ENCODE results near the gene CLEC7A. TPM values are rescaled to one million over a fixed set of nuclear protein-coding genes. Genes with fewer than 3 reads are reported as not detected.

CLEC7A gene
- total RNA-seq (2014; rRNA removed; shearing (Covaris generic)), result not detected in 2 replicates

DNA sequence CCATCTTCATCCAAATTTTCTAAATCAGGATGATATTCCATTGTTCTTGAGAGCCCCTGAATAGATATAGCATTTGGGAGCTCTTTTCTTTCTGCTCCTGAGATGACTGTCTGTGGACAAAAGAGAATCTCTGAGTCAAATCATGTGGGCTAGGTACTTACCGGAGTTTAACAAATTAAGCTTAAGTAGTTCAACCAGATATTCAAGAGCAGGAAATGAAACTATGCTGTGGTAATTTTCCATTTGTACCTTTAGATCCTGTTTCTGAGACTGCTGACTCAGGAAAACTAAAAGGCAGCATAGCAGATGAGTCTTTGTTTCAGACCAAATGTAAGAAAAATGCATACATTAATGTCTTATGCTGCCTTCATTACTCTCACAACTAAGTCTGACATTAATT is at the start of gene CLEC7A:
TSS of gene CLEC7A (minus strand) at position 158 of the 400 bp plus-strand sequence. CDS start at position 41, 117 bp downstream.
- Histone ChIP-seq H3K4me1 (replicated peaks) (no peaks in the 10 kb centered on the region), H3K27me3 (replicated peaks) (peaks cover 10% of the 10 kb centered on the region), H3K9me3 (replicated peaks) (no peaks in the 10 kb centered on the region), H3K36me3 (no peaks in the 10 kb centered on the region), H3K4me3 (no peak within 1 kb of the TSS), H3K27ac (no peak within 1 kb of the TSS)
- no peak for DNase-seq (ENCODE audit: low read depth in 1 of 2, low spot score in 2 of 2)

DNA sequence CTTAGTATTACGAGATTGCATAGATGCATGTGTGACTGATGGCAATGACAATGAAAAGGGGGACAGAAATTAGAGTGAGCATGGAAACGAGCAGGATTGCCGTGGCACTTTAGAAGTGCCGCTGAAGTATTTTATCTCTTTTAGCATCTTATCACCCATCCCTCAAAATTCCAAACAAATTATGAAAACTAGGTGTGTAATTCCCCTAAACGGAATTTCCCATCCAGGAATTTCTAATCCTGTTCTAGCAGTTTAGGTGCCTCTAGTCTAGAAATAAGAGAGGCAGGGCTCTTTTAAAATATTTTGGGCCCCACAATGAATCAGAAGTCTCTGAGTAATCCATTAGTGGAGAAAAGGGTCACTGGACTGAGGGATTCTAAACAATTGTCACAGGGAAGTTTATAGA is 49.8 kb upstream of the CLEC7A start:
- Histone ChIP-seq H3K4me3 (no peak overlapping the region), H3K4me1 (replicated peaks) (peaks cover 50% of the 10 kb centered on the region), H3K36me3 (no peaks in the 10 kb centered on the region), H3K9me3 (replicated peaks) (no peaks in the 10 kb centered on the region), H3K27me3 (replicated peaks) (no peaks in the 10 kb centered on the region), H3K27ac (peak overlapping the region; percentile 33)
- DNase-seq (ENCODE audit: low read depth in 1 of 2, low spot score in 2 of 2), result peak in 1 of 2 experiments; percentile 42

DNA sequence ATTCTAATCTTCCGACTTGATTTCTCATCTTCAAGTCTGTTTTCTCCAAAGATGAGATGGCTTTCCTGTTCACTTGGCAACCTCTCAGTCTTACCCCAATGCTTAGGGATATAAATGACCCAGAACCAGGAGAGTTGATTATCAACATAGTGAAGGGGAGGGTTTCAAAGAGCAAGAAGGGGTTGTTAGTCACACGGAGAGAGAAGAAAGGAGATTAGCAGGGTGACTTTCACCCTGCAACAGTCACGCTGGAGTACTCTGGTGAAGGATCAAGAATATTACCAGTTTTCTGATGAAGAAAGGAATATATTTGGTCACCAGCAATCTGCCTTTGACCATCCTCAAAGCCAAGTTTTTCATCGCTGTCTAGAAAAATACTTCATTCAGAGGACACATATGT is 48.8 kb upstream of the CLEC7A start, which contains the start of gene TMEM52B:
TSS of gene TMEM52B (plus strand) at position 212 of the 400 bp plus-strand sequence. CDS start 543 bp downstream, outside the sequence.
- H3K9me3 ChIP-seq (replicated peaks), result no peaks in the 10 kb centered on the region
- H3K36me3 ChIP-seq, result no peaks in the 10 kb centered on the region
- H3K4me3 ChIP-seq, result no peak within 1 kb of the TSS
- peaks cover 41% of the 10 kb centered on the region for H3K4me1 ChIP-seq (replicated peaks)
- H3K27me3 ChIP-seq (replicated peaks), result no peaks in the 10 kb centered on the region
- DNase-seq (ENCODE audit: low read depth in 1 of 2, low spot score in 2 of 2), result no peak
- H3K27ac ChIP-seq, result peak within 1 kb of the TSS; percentile 33

DNA sequence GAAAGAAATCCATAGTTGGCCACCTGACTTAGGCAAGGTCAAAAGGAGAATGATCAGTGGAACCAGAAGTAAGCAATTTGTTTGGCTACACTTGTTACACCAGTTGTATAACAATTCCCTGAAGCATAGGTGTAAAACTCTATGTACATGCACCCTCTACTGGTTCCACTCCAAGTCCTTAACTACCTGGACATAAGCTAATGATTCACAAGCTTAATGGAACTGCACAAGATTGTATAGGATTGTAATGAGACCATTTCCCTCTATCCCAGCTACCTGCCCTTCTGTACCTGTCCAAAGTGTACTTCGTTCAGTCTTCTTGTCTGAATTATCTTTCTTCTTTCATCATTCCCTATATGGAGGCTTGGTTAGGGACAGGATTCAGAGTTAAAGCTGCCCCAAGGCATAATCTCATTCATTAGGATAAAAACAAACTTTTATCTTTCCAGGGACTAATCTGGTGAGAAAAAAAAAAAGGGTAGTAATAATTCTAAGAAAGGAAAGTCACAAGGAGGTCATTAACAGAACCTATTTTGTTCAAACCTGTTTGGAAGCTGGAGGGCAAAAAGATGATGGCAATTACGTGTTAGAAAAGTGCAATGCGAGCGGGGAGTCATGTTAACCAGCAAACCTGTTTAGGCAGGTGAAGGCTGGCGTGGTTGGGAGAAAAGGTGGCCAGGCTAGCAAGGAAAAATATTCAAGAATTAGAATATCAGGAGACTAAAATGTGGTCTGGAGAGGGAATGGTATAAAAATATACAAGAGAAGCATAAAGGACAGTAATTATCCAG is 46.0 kb upstream of the CLEC7A start:
- Histone ChIP-seq H3K27ac (no peak overlapping the region), H3K9me3 (replicated peaks) (no peaks in the 10 kb centered on the region), H3K4me3 (no peak overlapping the region), H3K27me3 (replicated peaks) (no peaks in the 10 kb centered on the region), H3K36me3 (no peaks in the 10 kb centered on the region), H3K4me1 (replicated peaks) (peaks cover 32% of the 10 kb centered on the region)
- no peak for DNase-seq (ENCODE audit: low read depth in 1 of 2, low spot score in 2 of 2)

DNA sequence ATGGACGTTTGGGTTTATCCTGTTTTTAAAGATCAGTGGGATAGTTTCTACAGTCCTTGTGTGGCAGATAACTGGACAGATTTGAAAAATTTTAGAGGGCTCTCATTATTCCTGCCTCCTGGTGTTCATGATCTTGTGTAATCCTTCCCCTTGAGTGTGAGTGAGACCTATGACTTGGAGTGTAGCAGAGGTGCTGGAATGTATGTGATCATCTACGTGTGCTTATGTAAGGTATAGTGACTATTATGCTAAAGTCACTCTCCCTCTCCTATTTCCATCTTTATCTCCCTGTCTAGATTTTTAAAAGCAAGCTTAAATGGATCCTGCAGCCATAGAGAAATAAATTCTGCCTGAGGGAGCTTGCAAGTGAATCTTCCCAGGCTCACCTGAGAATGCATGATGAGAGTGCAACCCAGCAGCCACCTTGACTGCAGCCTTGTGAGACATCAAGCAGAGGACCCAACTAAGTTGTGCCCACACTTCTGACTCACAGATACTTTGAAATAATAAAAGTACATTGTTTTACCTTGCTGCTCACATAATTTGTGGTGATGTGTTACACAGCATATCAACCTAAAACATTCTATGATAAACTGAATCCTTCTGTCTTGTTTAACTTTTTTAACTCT is 45.1 kb upstream of the CLEC7A start:
- Histone ChIP-seq H3K4me3 (no peak overlapping the region), H3K27me3 (replicated peaks) (no peaks in the 10 kb centered on the region), H3K9me3 (replicated peaks) (no peaks in the 10 kb centered on the region), H3K27ac (no peak overlapping the region), H3K4me1 (replicated peaks) (peaks cover 32% of the 10 kb centered on the region), H3K36me3 (no peaks in the 10 kb centered on the region)
- no peak for DNase-seq (ENCODE audit: low read depth in 1 of 2, low spot score in 2 of 2)

DNA sequence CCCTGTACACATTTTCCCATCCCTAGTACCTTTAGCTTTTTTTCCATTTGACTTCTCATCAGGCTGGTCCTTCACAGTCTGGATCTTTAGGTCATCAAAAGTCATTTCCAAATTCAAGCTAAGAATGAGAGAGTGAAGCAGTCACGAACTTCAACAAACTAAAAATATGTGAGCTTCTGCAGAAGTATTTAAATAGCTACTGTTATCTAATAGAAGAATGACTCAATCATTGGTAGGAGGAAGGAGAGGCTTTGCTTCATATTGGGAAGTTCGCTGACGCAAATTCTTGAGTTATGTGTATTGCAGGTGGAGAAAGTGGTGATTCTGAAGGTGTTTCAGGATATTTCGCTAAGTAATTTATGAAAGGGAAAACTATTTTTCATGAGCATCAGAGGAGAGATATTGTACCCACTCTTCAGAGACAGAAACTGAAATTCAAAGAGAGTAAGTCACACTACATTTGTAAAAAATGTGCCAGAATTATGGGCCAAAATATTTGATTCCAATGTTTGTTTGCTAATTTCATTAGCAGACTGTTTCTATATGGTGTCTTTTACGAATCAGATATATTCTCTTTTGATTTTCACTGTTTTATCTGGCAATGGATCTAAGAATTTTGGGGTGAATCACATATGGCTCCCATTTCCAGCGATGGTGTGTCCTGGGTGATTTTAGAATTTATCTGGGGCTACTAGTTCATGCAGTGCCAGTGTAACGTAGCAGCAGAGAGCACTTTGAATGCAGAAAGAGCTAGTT is 42.2 kb upstream of the CLEC7A start, which contains the start of gene OLR1:
TSS of gene OLR1 (minus strand) at position 160 of the 756 bp plus-strand sequence. CDS start at position 105, 55 bp downstream.
- no peak for DNase-seq (ENCODE audit: low read depth in 1 of 2, low spot score in 2 of 2)

DNA sequence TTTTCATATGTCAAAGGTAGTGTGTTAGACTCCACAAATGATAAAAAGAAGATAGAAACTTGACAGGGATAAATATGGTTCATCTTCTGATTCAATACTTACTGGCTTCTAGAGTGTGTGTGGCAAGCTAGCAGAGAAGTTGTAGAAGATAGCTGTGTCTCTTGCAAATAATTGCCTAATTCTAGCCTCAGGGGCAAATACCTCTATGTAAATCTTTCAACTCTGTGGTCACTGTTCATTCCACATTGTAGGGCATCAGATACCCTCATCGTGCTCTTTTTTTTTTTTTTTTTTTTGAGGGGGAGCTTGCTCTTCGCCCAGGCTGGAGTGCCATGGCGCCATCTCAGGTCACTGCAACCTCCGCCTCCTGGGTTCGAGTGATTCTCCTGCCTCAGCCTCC is 40.2 kb upstream of the CLEC7A start:
- H3K9me3 ChIP-seq (replicated peaks), result no peaks in the 10 kb centered on the region
- no peaks in the 10 kb centered on the region for H3K27me3 ChIP-seq (replicated peaks)
- no peak overlapping the region for H3K4me3 ChIP-seq
- H3K36me3 ChIP-seq, result 0 out of 2 replicates have a peak, but pooled peaks cover 2% of the 10 kb centered on the region
- DNase-seq (ENCODE audit: low read depth in 1 of 2, low spot score in 2 of 2), result peak in 1 of 2 experiments; percentile 41
- peaks cover 49% of the 10 kb centered on the region for H3K4me1 ChIP-seq (replicated peaks)
- H3K27ac ChIP-seq, result peak overlapping the region; percentile 75

More for the DNA sequence above, 42.2 kb upstream of the CLEC7A start, which contains the start of gene OLR1:
- Histone ChIP-seq H3K4me1 (replicated peaks) (peaks cover 41% of the 10 kb centered on the region), H3K36me3 (no peaks in the 10 kb centered on the region), H3K4me3 (no peak within 1 kb of the TSS), H3K27me3 (replicated peaks) (no peaks in the 10 kb centered on the region), H3K9me3 (replicated peaks) (no peaks in the 10 kb centered on the region), H3K27ac (no peak within 1 kb of the TSS)

DNA sequence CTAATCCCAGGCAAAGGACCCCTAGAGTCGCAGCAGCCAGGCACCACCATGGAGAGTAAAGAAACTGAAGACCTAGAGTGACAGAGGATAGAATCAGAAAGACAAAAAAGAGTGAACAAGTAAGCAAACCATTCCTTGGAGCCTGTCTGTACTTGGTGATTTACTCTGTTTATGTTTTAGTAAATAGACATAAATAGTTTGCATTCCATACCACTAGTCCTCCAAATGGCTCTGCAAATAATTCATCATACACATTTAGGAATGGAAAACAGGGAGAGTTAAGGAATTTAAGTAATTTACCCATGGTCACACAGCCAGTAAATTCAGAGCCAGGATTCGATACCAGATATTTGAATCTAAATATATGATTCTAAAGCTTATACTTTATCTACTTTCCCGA is 39.1 kb upstream of the CLEC7A start:
- 0 out of 2 replicates have a peak, but pooled peaks cover 2% of the 10 kb centered on the region for H3K36me3 ChIP-seq
- no peaks in the 10 kb centered on the region for H3K27me3 ChIP-seq (replicated peaks)
- DNase-seq (ENCODE audit: low read depth in 1 of 2, low spot score in 2 of 2), result peak in 1 of 2 experiments; percentile 77
- H3K27ac ChIP-seq, result peak overlapping the region; percentile 75
- peaks cover 53% of the 10 kb centered on the region for H3K4me1 ChIP-seq (replicated peaks)
- H3K9me3 ChIP-seq (replicated peaks), result no peaks in the 10 kb centered on the region
- H3K4me3 ChIP-seq, result peak overlapping the region; percentile 16

DNA sequence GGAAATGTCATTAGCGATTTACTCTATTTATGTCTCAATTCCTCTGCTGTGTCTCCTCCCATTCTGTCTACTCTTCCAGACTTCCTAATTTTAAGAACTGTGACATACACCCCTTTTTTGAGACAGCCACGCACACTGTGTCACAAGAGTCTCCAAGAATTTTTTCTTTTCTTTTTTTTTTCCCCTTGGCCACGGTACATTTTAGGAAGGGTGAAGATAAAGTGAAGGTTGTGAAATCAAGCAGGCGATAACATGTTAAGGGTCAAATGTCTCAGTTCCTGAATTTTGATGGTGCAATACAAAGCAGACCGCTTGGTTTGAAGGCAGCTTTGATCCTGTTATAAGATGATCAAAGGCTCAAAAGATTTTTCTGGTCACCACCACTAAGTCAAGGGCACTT is 37.6 kb upstream of the CLEC7A start:
- no peak overlapping the region for H3K4me3 ChIP-seq
- H3K36me3 ChIP-seq, result 0 out of 2 replicates have a peak, but pooled peaks cover 2% of the 10 kb centered on the region
- no peaks in the 10 kb centered on the region for H3K9me3 ChIP-seq (replicated peaks)
- peaks cover 53% of the 10 kb centered on the region for H3K4me1 ChIP-seq (replicated peaks)
- DNase-seq (ENCODE audit: low read depth in 1 of 2, low spot score in 2 of 2), result no peak
- no peaks in the 10 kb centered on the region for H3K27me3 ChIP-seq (replicated peaks)
- H3K27ac ChIP-seq, result peak overlapping the region; percentile 75

DNA sequence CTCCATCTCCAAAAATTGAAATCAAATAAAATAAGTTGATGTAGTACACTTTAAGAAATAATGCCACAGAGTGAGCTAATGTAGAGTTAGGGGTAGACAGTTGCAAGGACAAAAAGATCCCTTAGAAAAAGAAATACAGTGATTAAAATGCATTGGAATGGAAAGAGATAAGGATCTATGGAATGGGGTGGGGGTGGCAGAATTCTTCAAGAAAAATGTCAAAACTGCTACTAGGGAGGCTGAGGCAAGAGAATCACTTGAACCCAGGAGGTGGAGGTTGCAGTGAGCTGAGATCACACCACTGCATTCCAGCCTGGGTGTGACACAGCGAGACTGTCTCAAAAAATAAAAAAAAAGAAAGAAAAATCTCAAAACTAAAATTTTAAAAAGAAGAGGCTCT is 35.4 kb upstream of the CLEC7A start:
- Histone ChIP-seq H3K36me3 (0 out of 2 replicates have a peak, but pooled peaks cover 2% of the 10 kb centered on the region), H3K4me1 (replicated peaks) (peaks cover 40% of the 10 kb centered on the region), H3K27me3 (replicated peaks) (no peaks in the 10 kb centered on the region), H3K4me3 (no peak overlapping the region), H3K9me3 (replicated peaks) (no peaks in the 10 kb centered on the region), H3K27ac (peak overlapping the region; percentile 83)
- peak in 1 of 2 experiments; percentile 62 for DNase-seq (ENCODE audit: low read depth in 1 of 2, low spot score in 2 of 2)

DNA sequence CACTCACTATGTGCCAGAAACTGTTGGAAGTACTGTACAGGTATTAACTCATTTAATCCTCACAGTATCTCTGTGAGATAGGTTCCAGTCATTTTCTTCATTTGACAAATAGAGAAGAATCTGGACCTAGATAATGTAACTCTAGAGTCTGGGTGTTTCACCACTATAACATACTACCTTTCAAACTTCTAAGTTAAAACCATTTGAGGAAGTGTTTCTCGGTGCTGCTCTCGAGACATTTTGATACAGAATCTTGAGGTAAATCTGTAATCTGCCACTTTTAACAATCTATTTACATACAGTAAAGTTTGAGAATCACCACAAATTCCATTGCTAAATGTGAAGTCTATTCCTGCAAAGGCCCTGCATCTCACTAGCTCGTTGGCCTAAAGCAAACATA is 33.1 kb upstream of the CLEC7A start:
- no peaks in the 10 kb centered on the region for H3K9me3 ChIP-seq (replicated peaks)
- peaks cover 16% of the 10 kb centered on the region for H3K4me1 ChIP-seq (replicated peaks)
- H3K27ac ChIP-seq, result no peak overlapping the region
- H3K36me3 ChIP-seq, result 0 out of 2 replicates have a peak, but pooled peaks cover 2% of the 10 kb centered on the region
- DNase-seq (ENCODE audit: low read depth in 1 of 2, low spot score in 2 of 2), result no peak
- no peaks in the 10 kb centered on the region for H3K27me3 ChIP-seq (replicated peaks)
- H3K4me3 ChIP-seq, result no peak overlapping the region

DNA sequence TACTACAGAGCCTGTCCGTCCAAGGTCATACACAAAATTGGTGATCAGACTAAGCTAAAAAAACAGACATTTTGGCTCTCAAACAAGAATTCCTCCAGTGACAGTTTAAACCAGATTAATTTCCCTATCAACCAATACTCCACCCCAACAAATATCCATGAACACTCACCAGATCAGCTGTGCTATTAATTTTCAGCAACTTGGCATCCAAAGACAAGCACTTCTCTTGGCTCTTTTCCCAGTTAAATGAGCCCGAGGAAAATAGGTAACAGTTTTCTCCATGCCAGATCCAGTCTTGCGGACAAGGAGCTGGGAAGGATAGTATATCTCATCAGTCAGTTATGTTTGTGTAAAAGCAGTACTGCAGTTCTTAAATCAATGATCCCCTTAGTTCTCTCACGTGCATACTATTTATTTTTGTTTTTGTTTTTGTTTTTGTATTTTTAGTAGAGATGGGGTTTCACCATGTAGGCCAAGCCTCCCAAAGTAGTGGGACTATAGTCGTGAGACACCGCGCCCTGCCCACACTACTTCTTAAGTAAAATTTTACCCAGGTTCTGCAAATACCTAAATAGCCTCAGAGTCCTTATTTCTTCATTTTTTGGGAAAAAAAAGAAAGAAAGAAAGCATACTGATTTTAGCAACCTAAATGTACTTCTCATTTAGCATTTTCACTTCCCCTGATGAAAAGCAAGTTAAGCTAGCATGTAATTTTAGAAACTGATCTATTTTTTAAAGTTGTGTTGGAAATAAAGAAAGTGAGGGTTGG is 30.8 kb upstream of the CLEC7A start:
- Histone ChIP-seq H3K36me3 (0 out of 2 replicates have a peak, but pooled peaks cover 1% of the 10 kb centered on the region), H3K27ac (no peak overlapping the region), H3K4me1 (replicated peaks) (peaks cover 10% of the 10 kb centered on the region), H3K27me3 (replicated peaks) (no peaks in the 10 kb centered on the region), H3K4me3 (no peak overlapping the region), H3K9me3 (replicated peaks) (no peaks in the 10 kb centered on the region)
- DNase-seq (ENCODE audit: low read depth in 1 of 2, low spot score in 2 of 2), result no peak

DNA sequence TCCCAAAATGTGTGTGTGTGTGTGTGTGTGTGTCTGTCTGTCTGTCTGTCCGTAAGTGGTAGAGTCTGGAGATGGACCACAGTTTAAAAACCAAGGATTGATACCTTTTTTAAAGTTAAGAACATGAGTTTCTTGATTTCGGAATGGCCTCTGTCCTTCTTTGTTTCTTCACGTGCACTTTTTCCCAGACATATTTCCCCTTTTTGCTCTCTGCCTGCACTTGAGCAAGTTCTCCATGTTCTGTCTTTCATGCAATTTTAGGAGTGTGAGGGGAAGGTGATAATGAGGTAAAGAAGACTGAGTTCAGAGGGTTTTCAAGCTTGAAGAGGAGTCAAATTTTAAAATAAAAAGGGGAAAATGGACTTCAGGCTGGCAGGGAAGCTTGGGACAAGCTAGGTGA is 29.3 kb upstream of the CLEC7A start:
- no peaks in the 10 kb centered on the region for H3K9me3 ChIP-seq (replicated peaks)
- H3K4me1 ChIP-seq (replicated peaks), result no peaks in the 10 kb centered on the region
- no peaks in the 10 kb centered on the region for H3K36me3 ChIP-seq
- no peak overlapping the region for H3K27ac ChIP-seq
- no peaks in the 10 kb centered on the region for H3K27me3 ChIP-seq (replicated peaks)
- DNase-seq (ENCODE audit: low read depth in 1 of 2, low spot score in 2 of 2), result no peak
- H3K4me3 ChIP-seq, result no peak overlapping the region
